GM20000 (cell line): ENCODE data around the gene MAGI1.

Experiments
- DNase-seq: peaks from one replicate; pipeline ENCODE4 v3.0.0; 2012; ENCODE audit warnings: low spot score
- TF ChIP-seq, protein P1 (sequence below): IDR thresholded peaks from 2 replicates; pipeline ENCODE4 v1.5.1; 2012; ENCODE audit warnings: mild to moderate bottlenecking, control low read depth; ENCODE audit errors: extremely low read depth, missing control alignments

Gene MAGI1

GRCh38 chr3:65356331-65357248, 682.1 kb downstream of the MAGI1 start:
- no peak for DNase-seq
- TF ChIP-seq, protein P1, sequence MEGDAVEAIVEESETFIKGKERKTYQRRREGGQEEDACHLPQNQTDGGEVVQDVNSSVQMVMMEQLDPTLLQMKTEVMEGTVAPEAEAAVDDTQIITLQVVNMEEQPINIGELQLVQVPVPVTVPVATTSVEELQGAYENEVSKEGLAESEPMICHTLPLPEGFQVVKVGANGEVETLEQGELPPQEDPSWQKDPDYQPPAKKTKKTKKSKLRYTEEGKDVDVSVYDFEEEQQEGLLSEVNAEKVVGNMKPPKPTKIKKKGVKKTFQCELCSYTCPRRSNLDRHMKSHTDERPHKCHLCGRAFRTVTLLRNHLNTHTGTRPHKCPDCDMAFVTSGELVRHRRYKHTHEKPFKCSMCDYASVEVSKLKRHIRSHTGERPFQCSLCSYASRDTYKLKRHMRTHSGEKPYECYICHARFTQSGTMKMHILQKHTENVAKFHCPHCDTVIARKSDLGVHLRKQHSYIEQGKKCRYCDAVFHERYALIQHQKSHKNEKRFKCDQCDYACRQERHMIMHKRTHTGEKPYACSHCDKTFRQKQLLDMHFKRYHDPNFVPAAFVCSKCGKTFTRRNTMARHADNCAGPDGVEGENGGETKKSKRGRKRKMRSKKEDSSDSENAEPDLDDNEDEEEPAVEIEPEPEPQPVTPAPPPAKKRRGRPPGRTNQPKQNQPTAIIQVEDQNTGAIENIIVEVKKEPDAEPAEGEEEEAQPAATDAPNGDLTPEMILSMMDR: no peak

- DNase-seq: no peak
- TF ChIP-seq, protein P1: no peak
These were observed 683.8 kb downstream of the MAGI1 start for GRCh38 chr3:65354880-65355279.

DNA sequence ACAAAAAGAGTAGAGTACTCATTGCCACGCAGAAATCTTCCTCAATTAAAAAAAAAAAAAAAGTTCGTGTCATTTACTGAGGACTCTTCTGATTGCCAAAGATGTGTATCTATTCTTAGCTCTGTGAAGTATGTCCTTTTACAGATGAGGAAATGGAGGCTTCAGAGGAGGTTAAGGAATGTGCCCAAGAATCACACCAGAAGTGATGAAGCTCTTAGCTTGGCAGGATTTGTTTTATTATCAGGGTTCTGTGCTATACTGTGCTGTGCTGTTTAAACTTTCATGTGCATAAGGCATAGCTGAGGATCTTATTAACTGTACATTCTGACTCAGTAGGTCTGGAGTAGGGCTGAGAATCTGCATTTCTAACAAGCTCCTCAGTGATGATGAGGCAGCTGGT, 685.8 kb downstream of the MAGI1 start:
- TF ChIP-seq, protein P1: no peak
- no peak for DNase-seq

DNA sequence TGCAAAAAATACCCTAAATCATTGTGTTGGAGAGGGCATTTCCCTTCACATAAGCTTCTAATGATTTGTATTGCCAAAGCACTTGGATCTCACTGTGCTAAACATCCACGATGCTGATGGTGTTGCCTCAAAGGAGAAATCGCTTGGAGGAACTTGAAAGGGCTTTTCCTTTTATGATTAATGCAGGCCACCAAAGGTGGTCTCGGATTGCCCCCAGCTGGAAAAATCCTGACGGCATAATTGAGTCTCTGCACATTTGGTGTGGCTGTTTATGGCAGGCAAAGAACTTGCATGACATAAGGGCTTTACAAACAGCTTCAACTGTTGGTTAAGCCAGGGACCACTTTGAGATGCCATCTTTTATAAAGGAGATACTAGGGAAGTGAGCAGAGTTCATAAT, 687.0 kb downstream of the MAGI1 start:
- TF ChIP-seq, protein P1: no peak
- no peak for DNase-seq

DNA sequence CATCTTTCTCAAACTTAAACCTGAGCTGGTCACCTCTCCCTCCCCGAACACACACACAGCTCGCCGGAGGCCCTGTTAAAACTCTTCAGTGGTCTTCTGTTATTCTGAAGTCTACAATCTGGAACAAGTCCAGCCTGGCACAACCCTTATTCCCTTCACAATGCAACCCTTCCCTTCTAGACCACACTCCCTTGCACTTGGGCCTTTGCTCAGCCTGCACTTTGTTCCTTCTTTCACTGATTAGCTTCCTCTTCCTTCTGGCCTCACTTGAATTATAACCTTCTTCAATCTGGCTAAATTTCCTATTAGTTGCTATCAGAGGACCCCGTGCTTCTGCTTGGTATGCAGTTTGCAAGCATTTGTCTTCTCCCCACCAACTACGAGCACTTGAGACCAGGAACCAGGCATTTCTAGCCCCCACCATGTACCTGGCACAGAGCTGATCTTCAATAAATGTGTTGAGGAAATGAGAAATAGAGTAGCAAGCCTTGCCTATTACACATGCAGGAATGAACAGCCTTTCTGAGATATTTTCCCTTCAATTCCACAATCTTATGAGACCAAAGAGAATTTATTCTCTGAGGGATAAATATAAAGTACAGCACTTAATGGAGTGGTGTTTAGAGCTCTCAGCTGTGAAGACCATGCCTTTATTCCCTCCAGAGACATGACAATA, 687.8 kb downstream of the MAGI1 start:
- DNase-seq: no peak

GRCh38 chr3:65348398-65348995, 690.2 kb downstream of the MAGI1 start:
- TF ChIP-seq, protein P1: no peak
- DNase-seq: no peak

More for the DNA sequence above, 687.8 kb downstream of the MAGI1 start:
- TF ChIP-seq, protein P1: no peak

DNA sequence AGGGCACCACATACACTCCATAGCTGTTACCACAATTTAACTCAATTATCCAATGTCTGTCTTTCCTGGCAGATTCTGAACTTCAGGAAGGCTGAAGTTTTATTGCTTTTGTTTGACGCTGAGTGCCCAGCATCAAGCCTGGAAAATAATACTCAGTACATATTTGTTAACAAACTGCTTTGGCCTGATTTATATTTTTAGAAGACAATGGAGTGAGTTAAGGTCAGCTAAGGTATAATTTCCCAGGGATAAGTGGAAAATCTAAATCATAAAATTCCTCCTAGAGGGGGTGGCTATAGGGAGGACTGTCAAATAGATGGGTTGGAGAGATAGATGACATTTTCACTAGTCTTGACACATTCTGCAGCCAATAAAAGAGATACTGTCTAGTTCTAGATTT, 691.6 kb downstream of the MAGI1 start:
- no peak for DNase-seq
- TF ChIP-seq, protein P1: no peak
